Measurements from ENCODE around the gene NPAS2.

- TF ChIP-seq CTCF (IDR thresholded peaks at IDR 0.05; ENCODE audit: extremely low read depth in 1 of 2, insufficient read depth in 1 of 2, low read depth in 1 of 2, low read length in 2 of 2) (no peak), EZH2 (IDR thresholded peaks at IDR 0.05; ENCODE audit: borderline replicate concordance, low read depth, low read length, severe bottlenecking) (no peak), POLR2AphosphoS5 (IDR thresholded peaks at IDR 0.05; ENCODE audit: insufficient read depth, low read depth, low read length) (no peak), POLR2A (IDR thresholded peaks at IDR 0.05; ENCODE audit: low read depth, low read length) (no peak), FOS (IDR thresholded peaks at IDR 0.05; ENCODE audit: borderline replicate concordance, insufficient read depth, low read length) (peak; percentile 56), JUN (IDR thresholded peaks at IDR 0.05; ENCODE audit: borderline replicate concordance, insufficient read depth, insufficient read length, low read depth) (no peak), MAX (IDR thresholded peaks at IDR 0.05; ENCODE audit: insufficient read depth, insufficient read length) (no peak)
Measured at GRCh38 chr2:100786297-100786658, 33.7 kb upstream of the NPAS2 start.
